Raji (cell line): ENCODE data around the gene GRM7.

Experiments
- POLR2A ChIP-seq: IDR thresholded peaks from 2 replicates; pipeline ENCODE4 v1.6.1; 2011; ENCODE audit warnings: low read depth, low read length, control low read depth; ENCODE audit not compliant: insufficient read depth

Gene GRM7

GRCh38 chr3:7292362-7292761, 431.4 kb downstream of the GRM7 start:
- no peak for TF ChIP-seq POLR2A

GRCh38 chr3:7293286-7293685, 432.4 kb downstream of the GRM7 start:
- no peak for TF ChIP-seq POLR2A

GRCh38 chr3:7305561-7305960, 444.6 kb downstream of the GRM7 start:
- no peak for TF ChIP-seq POLR2A

- TF ChIP-seq POLR2A, result no peak
Measured at GRCh38 chr3:7306901-7307300, 446.0 kb downstream of the GRM7 start.

- no peak for TF ChIP-seq POLR2A
Measured at GRCh38 chr3:7307410-7307809, 446.5 kb downstream of the GRM7 start.

GRCh38 chr3:7309641-7310102, 448.8 kb downstream of the GRM7 start:
- no peak for TF ChIP-seq POLR2A

GRCh38 chr3:7315037-7315436, 454.1 kb downstream of the GRM7 start:
- TF ChIP-seq POLR2A, result no peak

GRCh38 chr3:7322957-7323669, 462.2 kb downstream of the GRM7 start:
- no peak for TF ChIP-seq POLR2A

GRCh38 chr3:7328339-7328738, 467.4 kb downstream of the GRM7 start:
- TF ChIP-seq POLR2A, result no peak

GRCh38 chr3:7332696-7333095, 471.8 kb downstream of the GRM7 start:
- no peak for TF ChIP-seq POLR2A

GRCh38 chr3:7333125-7333524, 472.2 kb downstream of the GRM7 start:
- TF ChIP-seq POLR2A, result no peak

- TF ChIP-seq POLR2A, result no peak
Measured at GRCh38 chr3:7340795-7341194, 479.9 kb downstream of the GRM7 start.

GRCh38 chr3:7346364-7346763, 485.4 kb downstream of the GRM7 start:
- TF ChIP-seq POLR2A, result no peak

- no peak for TF ChIP-seq POLR2A
Measured at GRCh38 chr3:7357101-7357500, 496.2 kb downstream of the GRM7 start.

- no peak for TF ChIP-seq POLR2A
Measured at GRCh38 chr3:7367968-7368367, 507.1 kb downstream of the GRM7 start.

GRCh38 chr3:7368597-7368996, 507.7 kb downstream of the GRM7 start:
- no peak for TF ChIP-seq POLR2A
